T-helper 17 cell (primary cell): Measurements from ENCODE around the gene ZNF555. TPM values are rescaled to one million over a fixed set of nuclear protein-coding genes. Genes with fewer than 3 reads are reported as not detected.
"Not testable (repeated sequence)": the region's sequence is repeated elsewhere in the genome, so short reads cannot be mapped to it uniquely, and the experiment has no call there.

Source experiments
- ATAC-seq: fragments of 150-1000 bp; cut with Tn5 transposase; 2 replicates; pipeline ENCODE4 v1.10.0; 2021; ENCODE audit warnings: mild to moderate bottlenecking, moderate library complexity
- DNase-seq, 3 donors: peaks; one replicate each; pipeline versions ENCODE4 v3.0.0 to v3.0.0-alpha.2; 2020 to 2021
- H3K9me3 ChIP-seq: one replicate; pipeline ENCODE4 v1.7.0; 2013; ENCODE audit warnings: low read length, mild to moderate bottlenecking; ENCODE audit not compliant: control insufficient read depth, poor library complexity, severe bottlenecking
- H3K27ac Mint-ChIP-seq: one replicate; pipeline ENCODE4 v1.8.0; 2022; ENCODE audit warnings: mild to moderate bottlenecking, moderate library complexity, mixed read lengths
- H3K27me3 Mint-ChIP-seq: one replicate; pipeline ENCODE4 v1.8.0; 2022; ENCODE audit warnings: mixed read lengths
- H3K36me3 Mint-ChIP-seq: one replicate; pipeline ENCODE4 v1.8.0; 2022; ENCODE audit warnings: low read depth, mixed read lengths
- H3K4me1 Mint-ChIP-seq: one replicate; pipeline ENCODE4 v1.8.0; 2022; ENCODE audit warnings: mild to moderate bottlenecking, mixed read lengths
- H3K4me3 Mint-ChIP-seq: one replicate; pipeline ENCODE4 v1.8.0; 2022; ENCODE audit warnings: mild to moderate bottlenecking, moderate library complexity, mixed read lengths
- total RNA-seq, 4 donors: library from RNA in 2 of 4; stranded (reverse) in 2 of 4; gene quantifications; one replicate each; pipeline ENCODE4 v1.2.3 and lab custom pipeline; 2022 to 2026

ZNF555 gene
- total RNA-seq, 2 donors from 2014 or later = 3.0 to 3.4 TPM

GRCh38 chr19:2811221-2811722 is 30.0 kb upstream of the ZNF555 start:
- Mint-ChIP-seq H3K27me3 (no peaks in the 10 kb centered on the region), H3K4me3 (no peak overlapping the region), H3K27ac (no peak overlapping the region), H3K36me3 (peaks cover 3% of the 10 kb centered on the region), H3K4me1 (no peaks in the 10 kb centered on the region)
- no peaks in the 10 kb centered on the region for H3K9me3 ChIP-seq
- DNase-seq = no peak
- no peak for ATAC-seq

- Mint-ChIP-seq H3K27me3 (no peaks in the 10 kb centered on the region), H3K4me3 (no peak overlapping the region), H3K36me3 (peaks cover 3% of the 10 kb centered on the region), H3K27ac (no peak overlapping the region), H3K4me1 (no peaks in the 10 kb centered on the region)
- no peaks in the 10 kb centered on the region for H3K9me3 ChIP-seq
- no peak for DNase-seq
- no peak for ATAC-seq
Observed at GRCh38 chr19:2811735-2812413, 29.4 kb upstream of the ZNF555 start.

GRCh38 chr19:2812414-2813234 is 28.7 kb upstream of the ZNF555 start:
- peaks cover 3% of the 10 kb centered on the region for H3K36me3 Mint-ChIP-seq

GRCh38 chr19:2813235-2814160 is 27.8 kb upstream of the ZNF555 start:
- no peak overlapping the region for H3K4me3 Mint-ChIP-seq

More at GRCh38 chr19:2812414-2813234, 28.7 kb upstream of the ZNF555 start:
- Mint-ChIP-seq H3K4me3 (no peak overlapping the region), H3K27me3 (no peaks in the 10 kb centered on the region), H3K27ac (no peak overlapping the region), H3K4me1 (no peaks in the 10 kb centered on the region)
- DNase-seq = no peak
- no peak for ATAC-seq
- no peaks in the 10 kb centered on the region for H3K9me3 ChIP-seq

GRCh38 chr19:2814426-2814825 is 26.8 kb upstream of the ZNF555 start:
- ATAC-seq (no peak), DNase-seq (no peak)
- Mint-ChIP-seq H3K4me1 (no peaks in the 10 kb centered on the region), H3K27ac (no peak overlapping the region), H3K27me3 (no peaks in the 10 kb centered on the region), H3K4me3 (no peak overlapping the region), H3K36me3 (no peaks in the 10 kb centered on the region)
- no peaks in the 10 kb centered on the region for H3K9me3 ChIP-seq

More at GRCh38 chr19:2813235-2814160, 27.8 kb upstream of the ZNF555 start:
- Mint-ChIP-seq H3K4me1 (no peaks in the 10 kb centered on the region), H3K27ac (no peak overlapping the region), H3K27me3 (no peaks in the 10 kb centered on the region), H3K36me3 (peaks cover 3% of the 10 kb centered on the region)
- ATAC-seq (no peak), DNase-seq (no peak)
- no peaks in the 10 kb centered on the region for H3K9me3 ChIP-seq

GRCh38 chr19:2815191-2815614 is 26.1 kb upstream of the ZNF555 start:
- Mint-ChIP-seq H3K27ac (no peak overlapping the region), H3K36me3 (no peaks in the 10 kb centered on the region), H3K4me3 (no peak overlapping the region), H3K27me3 (no peaks in the 10 kb centered on the region), H3K4me1 (peaks cover under 1% of the 10 kb centered on the region)
- no peaks in the 10 kb centered on the region for H3K9me3 ChIP-seq
- ATAC-seq (no peak), DNase-seq (no peak)

GRCh38 chr19:2815923-2816322 is 25.4 kb upstream of the ZNF555 start:
- H3K4me1 Mint-ChIP-seq = peaks cover 3% of the 10 kb centered on the region
- no peaks in the 10 kb centered on the region for H3K36me3 Mint-ChIP-seq
- no peak overlapping the region for H3K4me3 Mint-ChIP-seq
- no peaks in the 10 kb centered on the region for H3K27me3 Mint-ChIP-seq
- no peak overlapping the region for H3K27ac Mint-ChIP-seq
- ATAC-seq = no peak
- DNase-seq = no peak
- no peaks in the 10 kb centered on the region for H3K9me3 ChIP-seq

GRCh38 chr19:2816641-2817040 is 24.6 kb upstream of the ZNF555 start:
- Mint-ChIP-seq H3K27ac (no peak overlapping the region), H3K4me1 (peaks cover 7% of the 10 kb centered on the region), H3K4me3 (no peak overlapping the region), H3K27me3 (no peaks in the 10 kb centered on the region), H3K36me3 (no peaks in the 10 kb centered on the region)
- ATAC-seq (no peak), DNase-seq (no peak)
- no peaks in the 10 kb centered on the region for H3K9me3 ChIP-seq

- not testable (repeated sequence) for H3K4me1 Mint-ChIP-seq, H3K36me3 Mint-ChIP-seq, H3K4me3 Mint-ChIP-seq, H3K9me3 ChIP-seq, ATAC-seq, DNase-seq, H3K27me3 Mint-ChIP-seq
- peak overlapping the region; percentile 54 for H3K27ac Mint-ChIP-seq
Observed at GRCh38 chr19:2817237-2817829, 23.9 kb upstream of the ZNF555 start.

- DNase-seq (peak; percentile 97 to 100 (median 99)), ATAC-seq (peak; percentile 100)
- H3K4me1 Mint-ChIP-seq = peaks cover 9% of the 10 kb centered on the region
- no peaks in the 10 kb centered on the region for H3K9me3 ChIP-seq
- peak within 1 kb of the TSS; percentile 88 for H3K4me3 Mint-ChIP-seq
- H3K36me3 Mint-ChIP-seq = no peaks in the 10 kb centered on the region
- H3K27ac Mint-ChIP-seq = no peak within 1 kb of the TSS
- no peaks in the 10 kb centered on the region for H3K27me3 Mint-ChIP-seq
Observed at GRCh38 chr19:2819540-2820111, 21.6 kb upstream of the ZNF555 start, which contains the start of gene ZNF554. ZNF554 (plus strand) TSS chr19:2819868; CDS start chr19:2820072, 204 bp downstream.

GRCh38 chr19:2820112-2820702 is 21.1 kb upstream of the ZNF555 start:
- H3K9me3 ChIP-seq = no peaks in the 10 kb centered on the region
- Mint-ChIP-seq H3K36me3 (no peaks in the 10 kb centered on the region), H3K27ac (no peak overlapping the region), H3K4me1 (peaks cover 9% of the 10 kb centered on the region), H3K27me3 (no peaks in the 10 kb centered on the region), H3K4me3 (peak overlapping the region; percentile 83)
- ATAC-seq (no peak), DNase-seq (no peak)

GRCh38 chr19:2822846-2823245 is 18.4 kb upstream of the ZNF555 start:
- H3K4me1 Mint-ChIP-seq = peaks cover 9% of the 10 kb centered on the region
- H3K36me3 Mint-ChIP-seq = peaks cover 4% of the 10 kb centered on the region
- DNase-seq (no peak), ATAC-seq (no peak)
- no peak overlapping the region for H3K4me3 Mint-ChIP-seq
- no peak overlapping the region for H3K27ac Mint-ChIP-seq
- H3K27me3 Mint-ChIP-seq = no peaks in the 10 kb centered on the region
- H3K9me3 ChIP-seq = no peaks in the 10 kb centered on the region
